DND-41 (cell line): ENCODE measurements around the gene TMEM132D.

ENCODE experiments used
- ATAC-seq: fragments of 200-7000 bp; cut with Tn5 transposase; 3 replicates; pipeline ENCODE4 v1.9.1; 2021; ENCODE audit warnings: low read depth; ENCODE audit not compliant: insufficient read depth
- DNase-seq: peaks from one replicate; pipeline ENCODE4 v3.0.0-alpha.2; 2020
- H2AFZ ChIP-seq: 2 replicates; pipeline ENCODE4 v1.6.0; 2012; ENCODE audit warnings: low read depth, low read length
- H3K27ac ChIP-seq: 2 replicates; pipeline ENCODE4 v1.5.1; 2012; ENCODE audit warnings: low read length, inconsistent platforms
- H3K27me3 ChIP-seq: fragments of 200-600 bp; sonication (generic); 2 replicates; pipeline ENCODE4 v1.6.0; 2012; ENCODE audit warnings: low read length, mild to moderate bottlenecking, inconsistent platforms; ENCODE audit not compliant: insufficient read depth, poor library complexity
- H3K36me3 ChIP-seq: 2 replicates; pipeline ENCODE4 v1.5.1; 2012; ENCODE audit warnings: low read length, inconsistent platforms; ENCODE audit not compliant: insufficient read depth
- H3K4me1 ChIP-seq: 2 replicates; pipeline ENCODE4 v1.5.1; 2012; ENCODE audit warnings: mild to moderate bottlenecking, low read length; ENCODE audit not compliant: insufficient read depth
- H3K4me2 ChIP-seq: 2 replicates; pipeline ENCODE4 v1.6.0; 2012; ENCODE audit warnings: mild to moderate bottlenecking, moderate library complexity, low read length, inconsistent platforms; ENCODE audit not compliant: insufficient read depth
- H3K4me3 ChIP-seq, 2 experiments: fragments of 200-600 bp in 1 of 2; shearing (Covaris generic) in 1 of 2; 2 replicates each; pipeline ENCODE4 v1.5.1; 2012 to 2016; ENCODE audit warnings: inconsistent platforms in 2 of 2, low read length in 2 of 2, mild to moderate bottlenecking in 2 of 2, low read depth in 1 of 2, moderate library complexity in 1 of 2
- H3K79me2 ChIP-seq: 2 replicates; pipeline ENCODE4 v1.6.0; 2012; ENCODE audit warnings: low read length, inconsistent platforms; ENCODE audit not compliant: insufficient read depth
- H3K9ac ChIP-seq: 2 replicates; pipeline ENCODE4 v1.6.0; 2012; ENCODE audit warnings: low read depth, mild to moderate bottlenecking, inconsistent platforms, low read length, moderate library complexity
- H3K9me3 ChIP-seq: 2 replicates; pipeline ENCODE4 v1.5.1; 2012; ENCODE audit warnings: low read length, moderate library complexity, mild to moderate bottlenecking, inconsistent platforms; ENCODE audit not compliant: insufficient read depth, severe bottlenecking
- H4K20me1 ChIP-seq: 2 replicates; pipeline ENCODE4 v1.6.0; 2012; ENCODE audit warnings: low read length; ENCODE audit not compliant: insufficient read depth
- EZH2 ChIP-seq: IDR thresholded peaks from 3 replicates; pipeline ENCODE4 v1.6.1; 2012; ENCODE audit warnings: borderline replicate concordance, low read depth, mild to moderate bottlenecking, moderate library complexity, low read length, inconsistent platforms; ENCODE audit not compliant: severe bottlenecking
- TF ChIP-seq, protein P1 (sequence below): IDR thresholded peaks from 2 replicates; pipeline ENCODE4 v1.5.1; 2012; ENCODE audit warnings: borderline replicate concordance, low read length, moderate library complexity, mild to moderate bottlenecking; ENCODE audit not compliant: poor library complexity, severe bottlenecking; ENCODE audit errors: extremely low read depth

The TMEM132D gene

DNA sequence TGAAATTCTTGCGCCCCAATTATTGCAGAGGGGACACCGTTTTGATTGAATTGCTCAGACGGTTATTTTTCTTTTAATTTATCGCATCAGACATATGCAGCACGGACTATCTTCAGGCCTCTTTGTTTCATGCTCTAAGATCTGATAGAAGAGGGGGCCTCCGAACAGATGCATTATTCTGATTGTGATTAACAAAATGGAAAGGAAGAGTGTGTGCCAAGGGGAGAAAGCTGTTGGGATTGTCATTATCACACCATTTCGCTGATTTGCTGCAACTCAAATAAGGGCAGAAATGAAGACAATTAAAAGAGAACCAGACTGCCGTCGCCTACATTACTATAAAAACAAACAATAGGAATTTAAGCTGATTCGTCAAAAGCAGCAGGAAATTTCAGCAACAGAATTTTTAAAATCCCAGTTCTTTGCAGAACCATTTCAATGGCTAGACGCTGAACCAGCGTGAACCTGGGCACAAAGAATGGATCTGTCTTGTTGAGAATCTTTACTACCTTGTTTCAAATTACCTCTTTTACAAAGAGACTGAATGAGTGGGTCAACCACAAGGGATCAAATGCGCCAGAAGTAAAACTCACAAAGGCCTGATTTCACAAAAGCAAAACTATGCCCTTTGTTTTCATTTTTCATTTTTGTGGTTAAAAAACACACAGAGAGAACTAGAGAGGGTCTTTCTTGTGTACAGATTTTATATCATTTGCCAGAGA, 30.6 kb downstream of the TMEM132D start:
- H2AFZ ChIP-seq: no peak overlapping the region
- no peak overlapping the region for H3K4me2 ChIP-seq
- no peak overlapping the region for H3K9ac ChIP-seq
- TF ChIP-seq EZH2: no peak
- TF ChIP-seq, protein P1, sequence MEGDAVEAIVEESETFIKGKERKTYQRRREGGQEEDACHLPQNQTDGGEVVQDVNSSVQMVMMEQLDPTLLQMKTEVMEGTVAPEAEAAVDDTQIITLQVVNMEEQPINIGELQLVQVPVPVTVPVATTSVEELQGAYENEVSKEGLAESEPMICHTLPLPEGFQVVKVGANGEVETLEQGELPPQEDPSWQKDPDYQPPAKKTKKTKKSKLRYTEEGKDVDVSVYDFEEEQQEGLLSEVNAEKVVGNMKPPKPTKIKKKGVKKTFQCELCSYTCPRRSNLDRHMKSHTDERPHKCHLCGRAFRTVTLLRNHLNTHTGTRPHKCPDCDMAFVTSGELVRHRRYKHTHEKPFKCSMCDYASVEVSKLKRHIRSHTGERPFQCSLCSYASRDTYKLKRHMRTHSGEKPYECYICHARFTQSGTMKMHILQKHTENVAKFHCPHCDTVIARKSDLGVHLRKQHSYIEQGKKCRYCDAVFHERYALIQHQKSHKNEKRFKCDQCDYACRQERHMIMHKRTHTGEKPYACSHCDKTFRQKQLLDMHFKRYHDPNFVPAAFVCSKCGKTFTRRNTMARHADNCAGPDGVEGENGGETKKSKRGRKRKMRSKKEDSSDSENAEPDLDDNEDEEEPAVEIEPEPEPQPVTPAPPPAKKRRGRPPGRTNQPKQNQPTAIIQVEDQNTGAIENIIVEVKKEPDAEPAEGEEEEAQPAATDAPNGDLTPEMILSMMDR: no peak
- ATAC-seq (no peak), DNase-seq (no peak)
- no peak overlapping the region for H3K4me3 ChIP-seq
- H3K79me2 ChIP-seq: no peaks in the 10 kb centered on the region
- H3K27me3 ChIP-seq: no peaks in the 10 kb centered on the region
- no peaks in the 10 kb centered on the region for H3K4me1 ChIP-seq
- H3K9me3 ChIP-seq: no peaks in the 10 kb centered on the region
- H3K27ac ChIP-seq: no peak overlapping the region
- no peaks in the 10 kb centered on the region for H3K36me3 ChIP-seq
- H4K20me1 ChIP-seq: no peaks in the 10 kb centered on the region

DNA sequence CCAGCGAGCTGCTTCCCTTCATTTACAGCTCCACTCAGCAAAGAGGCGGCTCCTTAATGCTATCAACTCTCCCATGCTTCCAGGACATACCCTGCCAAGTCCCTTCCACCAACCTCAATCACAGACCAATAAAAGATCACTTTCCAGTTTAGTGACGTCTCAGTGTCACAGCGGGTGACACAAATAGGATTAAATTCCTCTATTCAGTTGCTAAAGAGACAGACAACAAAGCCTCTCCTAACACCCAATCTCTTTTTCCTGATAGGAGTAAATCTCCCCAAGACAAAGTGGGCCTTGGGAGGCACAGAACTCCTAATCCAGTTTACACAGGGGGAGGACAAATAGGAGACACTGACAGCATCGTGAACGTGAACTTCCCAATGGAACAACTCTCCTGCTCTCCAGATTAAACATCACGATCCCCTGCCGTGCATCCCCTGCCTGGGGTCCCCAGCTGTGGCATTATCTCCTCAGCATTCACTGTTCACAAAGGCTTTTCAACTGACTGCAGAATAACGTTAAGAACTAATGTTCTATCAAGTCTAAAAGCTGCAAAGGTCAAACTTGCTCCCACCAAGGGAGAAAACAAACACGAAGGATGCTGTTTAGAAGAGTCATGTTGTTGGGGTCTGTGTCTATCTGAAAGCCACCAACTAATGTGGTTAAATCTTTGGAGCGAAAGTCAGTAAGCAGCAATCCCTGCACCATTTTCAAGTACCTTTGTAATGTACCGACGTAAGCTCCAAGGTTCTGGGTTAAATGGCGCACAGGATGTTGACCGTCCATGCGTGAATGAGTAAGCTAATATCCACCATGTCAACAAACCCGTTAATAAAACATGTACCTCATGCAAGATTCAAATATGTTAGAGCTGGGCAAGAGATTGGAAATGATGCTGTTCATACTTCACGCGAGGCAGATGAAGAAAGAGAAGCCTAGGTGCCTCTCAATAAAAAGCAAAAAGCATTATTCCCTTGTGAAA, 31.5 kb downstream of the TMEM132D start:
- Histone ChIP-seq H3K9me3 (no peaks in the 10 kb centered on the region), H3K36me3 (no peaks in the 10 kb centered on the region), H3K4me1 (no peaks in the 10 kb centered on the region), H2AFZ (no peak overlapping the region), H4K20me1 (no peaks in the 10 kb centered on the region), H3K9ac (no peak overlapping the region), H3K4me3 (no peak overlapping the region), H3K4me2 (no peak overlapping the region), H3K79me2 (no peaks in the 10 kb centered on the region), H3K27me3 (no peaks in the 10 kb centered on the region), H3K27ac (no peak overlapping the region)
- TF ChIP-seq, protein P1: no peak
- no peak for TF ChIP-seq EZH2
- ATAC-seq: no peak
- no peak for DNase-seq

DNA sequence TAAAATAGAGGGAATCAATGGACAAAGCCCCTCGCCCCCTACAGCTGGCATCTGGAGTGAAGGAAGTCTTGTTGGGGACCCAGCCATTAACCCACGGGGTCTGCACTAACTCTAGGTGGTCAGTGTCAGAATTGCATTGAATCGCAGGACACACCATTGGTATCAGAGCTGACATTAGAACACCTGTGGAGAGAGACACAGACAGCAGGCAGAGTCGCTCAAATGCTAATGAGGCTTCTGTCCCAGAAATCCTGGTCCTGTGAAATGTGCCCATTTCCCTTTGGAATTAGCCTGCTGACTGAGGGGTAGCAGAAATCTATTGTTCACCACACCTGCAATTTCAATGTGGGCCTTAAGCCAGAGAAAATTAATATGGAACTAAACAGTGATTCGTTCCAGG, 33.0 kb downstream of the TMEM132D start:
- Histone ChIP-seq H3K36me3 (no peaks in the 10 kb centered on the region), H2AFZ (no peak overlapping the region), H3K4me3 (no peak overlapping the region), H3K9ac (no peak overlapping the region), H3K9me3 (no peaks in the 10 kb centered on the region), H4K20me1 (no peaks in the 10 kb centered on the region), H3K4me1 (no peaks in the 10 kb centered on the region), H3K27me3 (no peaks in the 10 kb centered on the region), H3K27ac (no peak overlapping the region), H3K4me2 (no peak overlapping the region), H3K79me2 (no peaks in the 10 kb centered on the region)
- ATAC-seq (no peak), DNase-seq (no peak)
- TF ChIP-seq EZH2: no peak
- TF ChIP-seq, protein P1: no peak
